MG63 (cell line): ENCODE results near the gene DAD1. TPM values are rescaled to one million over a fixed set of nuclear protein-coding genes. Genes with fewer than 3 reads are reported as not detected.
"Not testable (repeated sequence)": the region's sequence is repeated elsewhere in the genome, so short reads cannot be mapped to it uniquely, and the experiment has no call there.

Source experiments
- DNase-seq: peaks from one replicate; pipeline ENCODE4 v3.0.0-alpha.2; 2020
- H3K27me3 ChIP-seq: fragments of 250-450 bp; sonication (Bioruptor Pico); 2 replicates; pipeline ENCODE4 v1.5.1; 2020; ENCODE audit warnings: mild to moderate bottlenecking, moderate library complexity
- H3K36me3 ChIP-seq: fragments of 250-450 bp; sonication (Bioruptor Pico); 2 replicates; pipeline ENCODE4 v1.5.1; 2020; ENCODE audit warnings: mild to moderate bottlenecking, moderate library complexity
- H3K4me3 ChIP-seq: fragments of 250-450 bp; sonication (Bioruptor Pico); 2 replicates; pipeline ENCODE4 v1.5.1; 2020; ENCODE audit warnings: mild to moderate bottlenecking, moderate library complexity
- H3K9me3 ChIP-seq: fragments of 250-450 bp; sonication (Bioruptor Pico); 2 replicates; pipeline ENCODE4 v1.5.1; 2020; ENCODE audit warnings: mild to moderate bottlenecking, moderate library complexity
- total RNA-seq: library from RNA; depleted of rRNA; stranded (reverse); fragments of >200 nt; shearing (Covaris generic); gene quantifications from 2 replicates; pipeline ENCODE4 v1.2.3, GENCODE V29; 2014; ENCODE audit warnings: low replicate concordance

The DAD1 gene
- total RNA-seq, 1 experiment from 2014 or later: 292 TPM

GRCh38 chr14:22560662-22561365 is 28.2 kb downstream of the DAD1 start:
- H3K9me3 ChIP-seq: no peaks in the 10 kb centered on the region
- no peak for DNase-seq
- no peak overlapping the region for H3K4me3 ChIP-seq
- H3K27me3 ChIP-seq: no peaks in the 10 kb centered on the region
- peaks cover 13% of the 10 kb centered on the region for H3K36me3 ChIP-seq

- Histone ChIP-seq H3K27me3 (no peaks in the 10 kb centered on the region), H3K9me3 (no peaks in the 10 kb centered on the region), H3K4me3 (no peak overlapping the region), H3K36me3 (peaks cover under 1% of the 10 kb centered on the region; the same call in 1 of the 2 replicates)
- DNase-seq: no peak
These were observed 30.0 kb downstream of the DAD1 start for GRCh38 chr14:22559041-22559440.

GRCh38 chr14:22558221-22558913 is 30.7 kb downstream of the DAD1 start:
- H3K27me3 ChIP-seq: no peaks in the 10 kb centered on the region
- H3K9me3 ChIP-seq: no peaks in the 10 kb centered on the region
- no peak overlapping the region for H3K4me3 ChIP-seq
- H3K36me3 ChIP-seq: no peaks in the 10 kb centered on the region; the same call in 1 of the 2 replicates
- DNase-seq: no peak

- Histone ChIP-seq H3K4me3 (no peak overlapping the region), H3K36me3 (no peaks in the 10 kb centered on the region; the same call in 1 of the 2 replicates), H3K9me3 (no peaks in the 10 kb centered on the region), H3K27me3 (no peaks in the 10 kb centered on the region)
- no peak for DNase-seq
These were observed 31.2 kb downstream of the DAD1 start for GRCh38 chr14:22557846-22558220.

GRCh38 chr14:22556990-22557623 is 31.9 kb downstream of the DAD1 start:
- Histone ChIP-seq H3K36me3 (no peaks in the 10 kb centered on the region), H3K4me3 (peak overlapping the region; percentile 21; the same call in 1 of the 2 replicates), H3K9me3 (no peaks in the 10 kb centered on the region), H3K27me3 (no peaks in the 10 kb centered on the region)
- DNase-seq: peak; percentile 64

GRCh38 chr14:22556021-22556989 is 32.7 kb downstream of the DAD1 start:
- no peak overlapping the region for H3K4me3 ChIP-seq
- no peaks in the 10 kb centered on the region for H3K36me3 ChIP-seq
- DNase-seq: no peak
- H3K27me3 ChIP-seq: no peaks in the 10 kb centered on the region
- H3K9me3 ChIP-seq: no peaks in the 10 kb centered on the region

- Histone ChIP-seq H3K4me3 (no peak overlapping the region), H3K9me3 (no peaks in the 10 kb centered on the region), H3K36me3 (no peaks in the 10 kb centered on the region), H3K27me3 (no peaks in the 10 kb centered on the region)
- no peak for DNase-seq
These were observed 33.5 kb downstream of the DAD1 start for GRCh38 chr14:22555384-22556011.

- no peak overlapping the region for H3K4me3 ChIP-seq
- no peaks in the 10 kb centered on the region for H3K27me3 ChIP-seq
- no peak for DNase-seq
- no peaks in the 10 kb centered on the region for H3K36me3 ChIP-seq
- H3K9me3 ChIP-seq: no peaks in the 10 kb centered on the region
These were observed 34.3 kb downstream of the DAD1 start for GRCh38 chr14:22554498-22555383.

GRCh38 chr14:22553861-22554497 is 35.0 kb downstream of the DAD1 start:
- H3K9me3 ChIP-seq, H3K4me3 ChIP-seq, H3K27me3 ChIP-seq, H3K36me3 ChIP-seq, DNase-seq: not testable (repeated sequence)

GRCh38 chr14:22553445-22553844 is 35.6 kb downstream of the DAD1 start:
- DNase-seq: no peak
- H3K4me3 ChIP-seq: no peak overlapping the region
- no peaks in the 10 kb centered on the region for H3K9me3 ChIP-seq
- no peaks in the 10 kb centered on the region for H3K27me3 ChIP-seq
- H3K36me3 ChIP-seq: no peaks in the 10 kb centered on the region

GRCh38 chr14:22552827-22553076 is 36.3 kb downstream of the DAD1 start:
- no peaks in the 10 kb centered on the region for H3K9me3 ChIP-seq
- H3K4me3 ChIP-seq: no peak overlapping the region
- no peaks in the 10 kb centered on the region for H3K27me3 ChIP-seq
- H3K36me3 ChIP-seq: no peaks in the 10 kb centered on the region
- DNase-seq: no peak

- Histone ChIP-seq H3K27me3 (no peaks in the 10 kb centered on the region), H3K4me3 (no peak overlapping the region), H3K9me3 (no peaks in the 10 kb centered on the region), H3K36me3 (no peaks in the 10 kb centered on the region)
- DNase-seq: no peak
These were observed 36.8 kb downstream of the DAD1 start for GRCh38 chr14:22552001-22552826.

GRCh38 chr14:22551605-22551997 is 37.4 kb downstream of the DAD1 start:
- no peaks in the 10 kb centered on the region for H3K9me3 ChIP-seq
- no peaks in the 10 kb centered on the region for H3K36me3 ChIP-seq
- H3K27me3 ChIP-seq: no peaks in the 10 kb centered on the region
- no peak for DNase-seq
- H3K4me3 ChIP-seq: no peak overlapping the region

- Histone ChIP-seq H3K27me3 (no peaks in the 10 kb centered on the region), H3K36me3 (no peaks in the 10 kb centered on the region), H3K9me3 (no peaks in the 10 kb centered on the region), H3K4me3 (no peak overlapping the region)
- DNase-seq: no peak
These were observed 38.9 kb downstream of the DAD1 start for GRCh38 chr14:22549981-22550673.
